ENCODE measurements around the gene PWP2.
"Not testable (repeated sequence)": the region's sequence is repeated elsewhere in the genome, so short reads cannot be mapped to it uniquely, and the experiment has no call there.

PWP2 gene

GRCh38 chr21:44155231-44155993, 48.2 kb downstream of the PWP2 start:
- not testable (repeated sequence) for H3K4me3 Mint-ChIP-seq, H3K36me3 Mint-ChIP-seq, H3K9me3 Mint-ChIP-seq, H3K4me1 Mint-ChIP-seq, DNase-seq, H3K27me3 Mint-ChIP-seq, H3K27ac Mint-ChIP-seq
- peak; percentile 48 to 65 for ATAC-seq (replicated peaks)

DNA sequence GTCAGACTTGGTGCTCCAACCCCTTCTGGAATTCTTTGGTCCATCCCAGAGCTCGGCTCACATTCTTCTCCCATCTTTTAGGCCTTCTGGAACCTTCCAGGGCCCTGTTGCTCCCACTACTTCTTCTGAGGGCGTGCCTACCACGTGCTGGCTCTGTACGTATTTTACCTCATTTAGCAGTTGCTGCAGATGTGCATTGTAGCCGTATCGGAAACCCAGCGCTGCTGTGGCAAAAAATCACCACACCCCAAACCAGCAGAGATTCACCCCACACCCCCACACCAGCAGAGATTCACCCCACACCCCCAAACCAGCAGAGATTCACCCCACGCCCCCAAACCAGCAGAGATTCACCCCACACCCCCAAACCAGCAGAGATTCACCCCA, 48.8 kb downstream of the PWP2 start:
- not testable (repeated sequence) for H3K36me3 Mint-ChIP-seq; H3K9me3 Mint-ChIP-seq; ATAC-seq (replicated peaks); H3K27ac Mint-ChIP-seq; DNase-seq; H3K4me3 Mint-ChIP-seq; H3K4me1 Mint-ChIP-seq; H3K27me3 Mint-ChIP-seq

- not testable (repeated sequence) for H3K9me3 Mint-ChIP-seq, H3K27me3 Mint-ChIP-seq, H3K4me1 Mint-ChIP-seq, H3K36me3 Mint-ChIP-seq, DNase-seq
- peak; percentile 14 to 23 for ATAC-seq (replicated peaks)
- Mint-ChIP-seq H3K4me3 (peak overlapping the region; percentile 14 to 67), H3K27ac (peak overlapping the region; percentile 95)
Measured at GRCh38 chr21:44157439-44158081, 50.4 kb downstream of the PWP2 start.

DNA sequence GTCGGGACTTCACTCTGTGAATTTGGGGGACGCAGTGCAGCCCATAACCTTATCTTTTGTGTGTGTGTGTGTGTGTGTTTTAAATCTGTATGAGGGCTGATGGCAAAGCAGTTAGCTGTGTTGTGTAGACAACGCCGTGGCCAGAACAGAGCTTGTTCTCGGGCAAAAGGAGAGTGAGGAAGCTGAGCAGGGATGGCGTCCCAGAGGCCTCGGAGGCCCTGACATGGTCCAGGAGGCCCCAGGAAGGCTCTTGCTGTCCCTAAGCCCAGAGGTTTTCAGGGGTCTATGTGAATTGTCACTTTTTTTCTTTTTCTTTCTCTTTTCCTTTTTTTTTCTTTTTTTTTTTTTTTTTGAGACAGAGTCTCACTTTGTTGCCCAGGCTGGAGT, 50.9 kb downstream of the PWP2 start:
- DNase-seq; H3K9me3 Mint-ChIP-seq; H3K4me1 Mint-ChIP-seq; H3K36me3 Mint-ChIP-seq; H3K27me3 Mint-ChIP-seq; ATAC-seq (replicated peaks): not testable (repeated sequence)
- Mint-ChIP-seq H3K27ac (peak overlapping the region; percentile 95), H3K4me3 (peak overlapping the region in 1 of 2 donors; percentile 67)

- not testable (repeated sequence) for H3K36me3 Mint-ChIP-seq, H3K27me3 Mint-ChIP-seq, H3K9me3 Mint-ChIP-seq, H3K4me1 Mint-ChIP-seq
- Mint-ChIP-seq H3K27ac (peak overlapping the region; percentile 91), H3K4me3 (peak overlapping the region; percentile 28 to 77)
- DNase-seq (peak; percentile 52), ATAC-seq (replicated peaks) (peak; percentile 55 to 62)
Measured at GRCh38 chr21:44159349-44160297, 52.4 kb downstream of the PWP2 start.

DNA sequence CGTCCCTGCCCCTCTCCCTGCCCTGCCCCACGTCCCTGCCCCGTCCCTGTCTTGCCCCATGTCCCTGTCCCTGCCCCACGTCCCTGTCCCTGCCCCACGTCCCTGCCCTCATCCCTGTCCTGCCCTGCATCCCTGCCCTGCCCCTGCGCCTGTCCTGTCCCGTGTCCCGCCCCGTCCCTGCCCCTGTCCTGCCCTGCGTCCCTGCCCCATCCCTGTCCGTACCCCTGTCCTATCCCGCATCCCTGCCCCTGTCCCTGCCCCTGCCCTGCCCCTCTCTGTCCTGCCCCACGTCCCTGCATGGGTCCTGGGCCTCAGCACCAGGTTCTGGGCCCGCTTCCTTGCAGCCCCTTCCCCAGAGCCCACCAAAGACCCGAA, 53.1 kb downstream of the PWP2 start:
- H3K9me3 Mint-ChIP-seq, DNase-seq, H3K4me3 Mint-ChIP-seq, H3K4me1 Mint-ChIP-seq, H3K27me3 Mint-ChIP-seq, H3K36me3 Mint-ChIP-seq: not testable (repeated sequence)
- peak overlapping the region; percentile 91 for H3K27ac Mint-ChIP-seq
- peak in 1 of 2 donors; percentile 1 for ATAC-seq (replicated peaks)

DNA sequence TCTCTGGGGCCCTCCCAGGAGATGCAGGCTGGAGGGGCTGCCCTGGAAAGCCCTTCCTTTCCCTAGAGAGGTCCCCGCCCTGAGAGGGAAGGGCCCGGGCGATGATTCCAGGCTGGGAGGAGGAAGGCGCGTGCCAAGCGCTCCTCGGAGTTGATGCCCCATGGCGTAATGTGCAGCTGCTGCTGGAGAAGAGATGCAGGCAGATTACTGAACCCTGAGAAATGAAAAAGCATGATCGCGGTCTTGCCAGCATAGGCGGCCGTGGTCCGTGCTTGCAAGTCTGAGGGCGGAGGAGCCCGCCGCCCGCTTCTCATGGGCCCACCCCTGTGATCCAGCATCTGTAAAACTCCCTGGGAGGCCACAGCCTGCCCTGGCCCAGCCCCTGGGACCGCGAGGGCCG, 53.6 kb downstream of the PWP2 start:
- H3K4me1 Mint-ChIP-seq, H3K27me3 Mint-ChIP-seq, H3K4me3 Mint-ChIP-seq, H3K27ac Mint-ChIP-seq, H3K9me3 Mint-ChIP-seq, DNase-seq, H3K36me3 Mint-ChIP-seq: not testable (repeated sequence)
- peak; percentile 38 for ATAC-seq (replicated peaks)

- not testable (repeated sequence) for H3K9me3 Mint-ChIP-seq; H3K27me3 Mint-ChIP-seq; ATAC-seq (replicated peaks)
Measured at GRCh38 chr21:44163167-44163653, 56.0 kb downstream of the PWP2 start.

DNA sequence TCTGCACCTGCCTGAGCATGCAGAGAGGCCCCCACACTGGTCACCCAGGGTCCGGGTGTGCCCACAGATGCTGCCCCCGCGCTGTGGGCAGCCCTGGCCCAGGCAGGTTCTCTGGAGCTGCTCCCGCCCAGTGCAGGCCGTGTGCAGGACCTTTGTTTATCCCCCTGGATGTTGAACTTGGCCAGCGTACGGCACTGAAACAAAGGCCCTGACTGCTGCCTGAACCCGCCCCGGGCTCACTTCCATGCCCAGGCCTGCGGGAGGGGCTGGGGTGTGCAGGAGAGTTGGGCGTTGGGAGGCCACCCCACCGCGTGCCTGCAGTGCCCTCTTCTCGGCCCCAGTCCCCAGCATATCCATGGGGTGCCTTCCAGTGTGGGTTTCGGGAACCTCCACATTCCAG, 58.7 kb downstream of the PWP2 start:
- not testable (repeated sequence) for ATAC-seq (replicated peaks); H3K27me3 Mint-ChIP-seq; H3K4me1 Mint-ChIP-seq; H3K27ac Mint-ChIP-seq; DNase-seq; H3K4me3 Mint-ChIP-seq; H3K9me3 Mint-ChIP-seq; H3K36me3 Mint-ChIP-seq

More at GRCh38 chr21:44163167-44163653, 56.0 kb downstream of the PWP2 start:
- not testable (repeated sequence) for DNase-seq, H3K4me1 Mint-ChIP-seq, H3K36me3 Mint-ChIP-seq, H3K4me3 Mint-ChIP-seq, H3K27ac Mint-ChIP-seq

- not testable (repeated sequence) for DNase-seq, H3K4me3 Mint-ChIP-seq, H3K27me3 Mint-ChIP-seq, H3K27ac Mint-ChIP-seq, H3K4me1 Mint-ChIP-seq, H3K9me3 Mint-ChIP-seq, H3K36me3 Mint-ChIP-seq
- ATAC-seq (replicated peaks): peak; percentile 21 to 27
Measured at GRCh38 chr21:44167527-44167926, 60.3 kb downstream of the PWP2 start.

DNA sequence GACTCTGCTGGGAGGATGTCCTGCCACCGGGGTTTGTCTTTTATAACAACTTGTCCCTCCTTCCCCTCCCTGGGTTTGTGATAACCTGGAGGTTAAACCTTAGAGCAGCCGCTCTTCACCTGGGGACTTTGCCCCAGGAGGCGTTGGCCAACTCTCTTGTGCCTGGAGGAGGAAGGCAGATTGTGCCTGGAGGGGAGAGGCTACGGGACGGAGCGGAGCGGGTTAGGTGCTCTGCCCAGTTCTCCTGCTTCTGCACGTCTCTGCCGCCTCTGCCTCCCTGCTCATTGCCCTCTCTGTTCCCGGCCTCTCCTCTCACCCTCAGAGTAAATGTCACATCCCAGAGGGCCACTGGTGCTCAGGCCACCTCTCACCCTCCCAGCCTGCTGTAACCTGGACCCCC, 63.1 kb downstream of the PWP2 start:
- not testable (repeated sequence) for H3K4me1 Mint-ChIP-seq; H3K4me3 Mint-ChIP-seq; ATAC-seq (replicated peaks); H3K36me3 Mint-ChIP-seq; H3K27me3 Mint-ChIP-seq; H3K9me3 Mint-ChIP-seq; DNase-seq; H3K27ac Mint-ChIP-seq

- ATAC-seq (replicated peaks): peak; percentile 17 to 33
Measured at GRCh38 chr21:44170863-44171262, 63.7 kb downstream of the PWP2 start.

GRCh38 chr21:44171962-44172572, 64.9 kb downstream of the PWP2 start:
- H3K27me3 Mint-ChIP-seq; H3K4me3 Mint-ChIP-seq; H3K36me3 Mint-ChIP-seq; H3K9me3 Mint-ChIP-seq; DNase-seq; H3K4me1 Mint-ChIP-seq; ATAC-seq (replicated peaks); H3K27ac Mint-ChIP-seq: not testable (repeated sequence)

More at GRCh38 chr21:44170863-44171262, 63.7 kb downstream of the PWP2 start:
- not testable (repeated sequence) for H3K9me3 Mint-ChIP-seq, DNase-seq, H3K27ac Mint-ChIP-seq, H3K4me3 Mint-ChIP-seq, H3K36me3 Mint-ChIP-seq, H3K27me3 Mint-ChIP-seq, H3K4me1 Mint-ChIP-seq

- H3K9me3 Mint-ChIP-seq, DNase-seq, H3K27me3 Mint-ChIP-seq, H3K4me1 Mint-ChIP-seq, H3K27ac Mint-ChIP-seq, H3K36me3 Mint-ChIP-seq, H3K4me3 Mint-ChIP-seq: not testable (repeated sequence)
- peak; percentile 31 to 43 for ATAC-seq (replicated peaks)
Measured at GRCh38 chr21:44172741-44173140, 65.5 kb downstream of the PWP2 start.

Measured in stimulated activated naive B cell treated with anti-CD40 and anti-IgM and Interleukin-4, amounts not matched to agents 10 μg/mL and 1 μg/mL and 100 μg/mL, for 72 hours (primary cell).